Cardiac fibroblast (primary cell): ENCODE measurements around the gene PARN.
"Not testable (repeated sequence)": the region's sequence is repeated elsewhere in the genome, so short reads cannot be mapped to it uniquely, and the experiment has no call there.

Experiments used
- DNase-seq, 2 donors: peaks; one replicate each; pipeline versions ENCODE4 v3.0.0 to v3.0.0-alpha.2; 2010; ENCODE audit warnings: low read depth in 2 of 2
- H3K4me3 ChIP-seq, 2 donors: replicated peaks in 1 of 2; 1 replicate in 1 of 2; 2 replicates in 1 of 2; pipeline ENCODE4 v1.5.1; 2011; ENCODE audit warnings: low read depth in 2 of 2, low read length in 2 of 2, mild to moderate bottlenecking in 2 of 2, moderate library complexity in 1 of 2
- CTCF ChIP-seq: IDR thresholded peaks from one replicate; pipeline ENCODE4 v1.5.1; 2011; ENCODE audit warnings: low read depth, mild to moderate bottlenecking, low read length, inconsistent platforms

The PARN gene

GRCh38 chr16:14418795-14419225 is 211.2 kb downstream of the PARN start:
- no peak overlapping the region for H3K4me3 ChIP-seq
- TF ChIP-seq CTCF = no peak
- peak in 1 of 2 donors; percentile 46 for DNase-seq

- no peak overlapping the region for H3K4me3 ChIP-seq
- no peak for TF ChIP-seq CTCF
- DNase-seq = no peak
Observed at GRCh38 chr16:14416184-14416583, 213.9 kb downstream of the PARN start.

GRCh38 chr16:14415291-14415690 is 214.8 kb downstream of the PARN start:
- H3K4me3 ChIP-seq = no peak overlapping the region
- no peak for TF ChIP-seq CTCF
- DNase-seq = no peak

- no peak for TF ChIP-seq CTCF
- H3K4me3 ChIP-seq = no peak overlapping the region
Observed at GRCh38 chr16:14409563-14409962, 220.5 kb downstream of the PARN start.

GRCh38 chr16:14407786-14408399 is 222.2 kb downstream of the PARN start:
- TF ChIP-seq CTCF = no peak
- DNase-seq = no peak
- no peak overlapping the region for H3K4me3 ChIP-seq

More at GRCh38 chr16:14409563-14409962, 220.5 kb downstream of the PARN start:
- DNase-seq = peak; percentile 88 to 97

GRCh38 chr16:14405611-14406537 is 224.2 kb downstream of the PARN start:
- no peak for DNase-seq
- TF ChIP-seq CTCF = no peak

GRCh38 chr16:14403001-14403389 is 227.1 kb downstream of the PARN start:
- not testable (repeated sequence) for DNase-seq, H3K4me3 ChIP-seq

More at GRCh38 chr16:14405611-14406537, 224.2 kb downstream of the PARN start:
- no peak overlapping the region for H3K4me3 ChIP-seq

- H3K4me3 ChIP-seq, DNase-seq: not testable (repeated sequence)
Observed at GRCh38 chr16:14402114-14403000, 227.7 kb downstream of the PARN start.

- not testable (repeated sequence) for H3K4me3 ChIP-seq
- DNase-seq = peak in 1 of 2 donors; percentile 54
Observed at GRCh38 chr16:14401711-14402061, 228.4 kb downstream of the PARN start.
